Thoracic aorta (tissue), 2 donors: ENCODE data around the gene ALDH3B2. TPM values are rescaled to one million over a fixed set of nuclear protein-coding genes. Genes with fewer than 3 reads are reported as not detected.

Experiments
- ATAC-seq: fragments of 150-250 bp; one replicate; pipeline ENCODE4 v1.8.0; 2017; ENCODE audit warnings: low read depth; ENCODE audit not compliant: insufficient number of reproducible peaks, low FRiP score
- DNase-seq: peaks from one replicate; pipeline ENCODE4 v3.0.0-alpha.2; 2020; ENCODE audit warnings: low spot score
- H3K27ac ChIP-seq, 2 donors: fragments of 200-600 bp; sonication (generic); 1 replicate in 1 of 2; 2 replicates in 1 of 2; pipeline ENCODE4 v1.5.1; 2016; ENCODE audit warnings: mild to moderate bottlenecking in 2 of 2, moderate library complexity in 2 of 2
- H3K27me3 ChIP-seq: fragments of 200-600 bp; sonication (generic); replicated peaks from 2 replicates; pipeline ENCODE4 v1.6.0; 2016; ENCODE audit warnings: mild to moderate bottlenecking; ENCODE audit not compliant: insufficient read depth
- H3K36me3 ChIP-seq: fragments of 200-600 bp; sonication (generic); one replicate; pipeline ENCODE4 v1.5.1; 2016
- H3K4me1 ChIP-seq, 2 donors: fragments of 200-600 bp; sonication (generic); 1 replicate in 1 of 2; 2 replicates in 1 of 2; pipeline versions ENCODE4 v1.5.1 to v1.6.0; 2016; ENCODE audit warnings: low read depth in 2 of 2, mild to moderate bottlenecking in 1 of 2; ENCODE audit not compliant: control insufficient read depth in 1 of 2
- H3K4me3 ChIP-seq: fragments of 200-600 bp; sonication (generic); 2 replicates; pipeline ENCODE4 v1.5.1; 2016; ENCODE audit warnings: mild to moderate bottlenecking
- H3K9me3 ChIP-seq: fragments of 200-600 bp; sonication (generic); 2 replicates; pipeline ENCODE4 v1.5.1; 2016
- CTCF ChIP-seq: fragments of 200-600 bp; sonication (generic); IDR thresholded peaks from one replicate; pipeline ENCODE4 v1.5.1; 2019; ENCODE audit warnings: antibody characterized with exemption
- total RNA-seq, 2 donors: library from RNA; depleted of rRNA; stranded (reverse); fragments of >200 nt; gene quantifications; one replicate each; pipeline versions ENCODE4 v1.1.0 to v1.2.3, GENCODE V29; 2016

Gene ALDH3B2
- total RNA-seq, 2 donors from 2014 or later, result not detected

DNA sequence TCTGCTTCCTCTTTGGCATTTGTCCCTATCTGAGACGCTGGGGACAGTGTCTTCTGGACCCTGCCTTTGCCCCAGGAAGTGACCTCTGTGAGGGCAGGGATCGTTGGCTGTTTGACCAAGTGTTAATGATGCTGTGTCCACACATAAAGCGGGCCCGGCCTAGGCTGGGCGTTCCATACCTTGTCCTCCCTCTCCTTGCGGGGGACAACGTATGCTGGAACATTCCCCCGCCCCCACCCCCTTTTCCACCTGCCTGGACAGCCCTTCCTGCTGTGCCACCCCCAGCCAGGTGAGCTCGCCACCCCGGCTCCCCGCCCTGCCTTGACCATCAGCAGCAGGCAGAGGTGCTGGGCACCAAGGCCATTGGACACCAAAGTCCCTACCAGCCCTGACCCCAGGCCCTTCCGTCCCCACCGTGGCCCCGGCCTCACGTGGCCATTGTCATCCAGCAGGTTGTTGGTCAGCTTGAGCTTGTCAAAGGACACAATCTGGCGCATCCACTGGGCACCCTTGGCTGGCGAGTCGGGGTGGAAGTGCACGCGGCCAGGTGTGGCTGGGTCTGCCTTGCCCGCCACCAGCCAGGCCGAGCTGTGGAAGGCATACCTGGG is 40.6 kb downstream of the ALDH3B2 start:
- ATAC-seq, result no peak
- no peaks in the 10 kb centered on the region for H3K36me3 ChIP-seq
- no peak overlapping the region for H3K27ac ChIP-seq
- no peak for DNase-seq
- H3K27me3 ChIP-seq, result no peaks in the 10 kb centered on the region
- peaks cover 5 to 17% of the 10 kb centered on the region in 2 donors for H3K4me1 ChIP-seq
- no peak overlapping the region for H3K4me3 ChIP-seq
- H3K9me3 ChIP-seq, result no peaks in the 10 kb centered on the region
- TF ChIP-seq CTCF, result no peak

- TF ChIP-seq CTCF, result no peak
- no peak for DNase-seq
- no peaks in the 10 kb centered on the region for H3K27me3 ChIP-seq
- no peaks in the 10 kb centered on the region for H3K9me3 ChIP-seq
- no peaks in the 10 kb centered on the region for H3K36me3 ChIP-seq
- peaks cover 5 to 22% of the 10 kb centered on the region in 2 donors for H3K4me1 ChIP-seq
- ATAC-seq, result no peak
- no peak overlapping the region for H3K4me3 ChIP-seq
- H3K27ac ChIP-seq, result no peak overlapping the region
Observed at GRCh38 chr11:67632982-67633755, 41.3 kb downstream of the ALDH3B2 start.

- ATAC-seq (no peak), DNase-seq (no peak)
- Histone ChIP-seq H3K4me1 (peaks cover 5 to 22% of the 10 kb centered on the region in 2 donors), H3K4me3 (no peak overlapping the region), H3K9me3 (no peaks in the 10 kb centered on the region), H3K36me3 (no peaks in the 10 kb centered on the region), H3K27me3 (no peaks in the 10 kb centered on the region), H3K27ac (no peak overlapping the region)
- no peak for TF ChIP-seq CTCF
Observed at GRCh38 chr11:67632175-67632981, 42.0 kb downstream of the ALDH3B2 start.

GRCh38 chr11:67631853-67632174 is 42.6 kb downstream of the ALDH3B2 start:
- TF ChIP-seq CTCF, result no peak
- DNase-seq, result no peak
- no peaks in the 10 kb centered on the region for H3K9me3 ChIP-seq

GRCh38 chr11:67631411-67631810 is 43.0 kb downstream of the ALDH3B2 start:
- no peak for ATAC-seq
- H3K27ac ChIP-seq, result peak overlapping the region in 1 of 2 donors; percentile 91
- TF ChIP-seq CTCF, result no peak
- H3K27me3 ChIP-seq, result no peaks in the 10 kb centered on the region
- H3K4me1 ChIP-seq, result peaks cover 5 to 22% of the 10 kb centered on the region in 2 donors
- no peak for DNase-seq
- H3K36me3 ChIP-seq, result no peaks in the 10 kb centered on the region
- H3K4me3 ChIP-seq, result no peak overlapping the region
- H3K9me3 ChIP-seq, result no peaks in the 10 kb centered on the region

More at GRCh38 chr11:67631853-67632174, 42.6 kb downstream of the ALDH3B2 start:
- H3K27me3 ChIP-seq, result no peaks in the 10 kb centered on the region
- no peak for ATAC-seq
- peaks cover 5 to 22% of the 10 kb centered on the region in 2 donors for H3K4me1 ChIP-seq
- no peak overlapping the region for H3K4me3 ChIP-seq
- H3K27ac ChIP-seq, result no peak overlapping the region
- H3K36me3 ChIP-seq, result no peaks in the 10 kb centered on the region
